Caco-2 (cell line): ENCODE results near the gene HEPACAM. TPM values are rescaled to one million over a fixed set of nuclear protein-coding genes. Genes with fewer than 3 reads are reported as not detected.

ENCODE experiments used
- BruUV-seq: library from RNA; stranded (reverse); fragments of 400-500 nt; replicated peaks from 2 replicates; lab custom pipeline; 2021; lab: Mats Ljungman, UMichigan
- CTCF ChIA-PET: fragments of 300-600 bp; sonication (Branson Sonifier 250); formaldehyde crosslinking; loops from one replicate; lab custom pipeline; 2022; ENCODE audit warnings: antibody characterized with exemption; lab: Charles Lee
- POLR2A ChIA-PET: fragments of 300-600 bp; sonication (Branson Sonifier 250); formaldehyde crosslinking; loops from one replicate; lab custom pipeline; 2022; ENCODE audit warnings: antibody characterized with exemption; lab: Charles Lee
- DNase-seq, 2 experiments: peaks; one replicate each; pipeline versions ENCODE4 v3.0.0 to v3.0.0-alpha.2; 2020 to 2022
- H3K27me3 ChIP-seq: replicated peaks from 2 replicates; pipeline ENCODE4 v1.6.0; 2011; ENCODE audit warnings: low read length; ENCODE audit not compliant: control insufficient read depth, insufficient read depth
- H3K36me3 ChIP-seq: 2 replicates; pipeline ENCODE4 v1.5.1; 2011; ENCODE audit warnings: low read length; ENCODE audit not compliant: control insufficient read depth, insufficient read depth
- H3K4me1 ChIP-seq: fragments of 250-450 bp; sonication (Bioruptor Pico); 2 replicates; pipeline ENCODE4 v1.5.1; 2020; ENCODE audit warnings: mild to moderate bottlenecking
- H3K4me3 ChIP-seq: 2 replicates; pipeline ENCODE4 v1.5.1; 2011; ENCODE audit warnings: low read depth, mild to moderate bottlenecking, control low read depth, low read length
- H3K9me3 ChIP-seq: fragments of 250-450 bp; sonication (Bioruptor Pico); 2 replicates; pipeline ENCODE4 v1.5.1; 2020; ENCODE audit warnings: mild to moderate bottlenecking, moderate library complexity
- H3K27ac Mint-ChIP-seq: one replicate; pipeline ENCODE4 v1.8.0; 2022; ENCODE audit warnings: mixed read lengths; ENCODE audit not compliant: unreplicated experiment
- H3K27me3 Mint-ChIP-seq: one replicate; pipeline ENCODE4 v1.8.0; 2022; ENCODE audit warnings: mixed read lengths; ENCODE audit not compliant: insufficient read depth, unreplicated experiment
- H3K36me3 Mint-ChIP-seq: one replicate; pipeline ENCODE4 v1.8.0; 2022; ENCODE audit warnings: mild to moderate bottlenecking, mixed read lengths; ENCODE audit not compliant: insufficient read depth, unreplicated experiment
- H3K4me1 Mint-ChIP-seq: one replicate; pipeline ENCODE4 v1.8.0; 2022; ENCODE audit warnings: low read depth, mixed read lengths; ENCODE audit not compliant: unreplicated experiment
- H3K4me3 Mint-ChIP-seq: one replicate; pipeline ENCODE4 v1.8.0; 2022; ENCODE audit warnings: mild to moderate bottlenecking, moderate library complexity, mixed read lengths; ENCODE audit not compliant: unreplicated experiment
- H3K9me3 Mint-ChIP-seq: one replicate; pipeline ENCODE4 v1.8.0; 2022; ENCODE audit warnings: mixed read lengths; ENCODE audit not compliant: unreplicated experiment
- CTCF ChIP-seq, 2 experiments: fragments of 200-600 bp in 1 of 2; IDR thresholded peaks; 1 replicate in 1 of 2; 2 replicates in 1 of 2; pipeline versions ENCODE4 v1.5.1 to v1.8.0; 2011 to 2022; ENCODE audit warnings: antibody characterized with exemption in 1 of 2, control low read depth in 1 of 2, inconsistent platforms in 1 of 2, low read depth in 1 of 2, low read length in 1 of 2, mild to moderate bottlenecking in 1 of 2, moderate library complexity in 1 of 2; ENCODE audit not compliant: insufficient read depth in 1 of 2, severe bottlenecking in 1 of 2, unreplicated experiment in 1 of 2
- intact Hi-C: fragments of 100-400 bp; cut with micrococcal nuclease; formaldehyde crosslinking; loops from one replicate; pipeline ENCODE4 v1.10.0; 2022; ENCODE audit not compliant: unreplicated experiment
- total RNA-seq: library from RNA; stranded (reverse); gene quantifications from 2 replicates; pipeline ENCODE4 v1.2.3, GENCODE V29; 2022

Gene HEPACAM
- total RNA-seq, 1 experiment from 2014 or later: 0.11 TPM

- Mint-ChIP-seq H3K4me3 (no peak overlapping the region), H3K4me1 (no peaks in the 10 kb centered on the region), H3K27me3 (peaks cover 13% of the 10 kb centered on the region), H3K9me3 (no peaks in the 10 kb centered on the region), H3K27ac (no peak overlapping the region), H3K36me3 (no peaks in the 10 kb centered on the region)
- CTCF ChIA-PET: no interaction called here
- peak in 1 of 2 experiments; percentile 49 for TF ChIP-seq CTCF (IDR thresholded peaks at IDR 0.05; ENCODE audit: insufficient read depth in 1 of 2, low read depth in 1 of 2, low read length in 1 of 2, severe bottlenecking in 1 of 2, unreplicated experiment in 1 of 2)
- H3K9me3 ChIP-seq: no peaks in the 10 kb centered on the region
- no peak overlapping the region for H3K4me3 ChIP-seq
- peak in 1 of 2 experiments; percentile 39 for DNase-seq
- no peaks in the 10 kb centered on the region for H3K4me1 ChIP-seq
- POLR2A ChIA-PET: no interaction called here
- peaks cover 6% of the 10 kb centered on the region for H3K27me3 ChIP-seq
- intact Hi-C loops: no loop called here
- no peaks in the 10 kb centered on the region for H3K36me3 ChIP-seq
- BruUV-seq: no TSS peak
Measured at GRCh38 chr11:124899383-124900145, 36.3 kb downstream of the HEPACAM start.

- Mint-ChIP-seq H3K4me3 (no peak overlapping the region), H3K4me1 (no peaks in the 10 kb centered on the region), H3K36me3 (no peaks in the 10 kb centered on the region), H3K27me3 (peaks cover 13% of the 10 kb centered on the region), H3K27ac (no peak overlapping the region), H3K9me3 (no peaks in the 10 kb centered on the region)
- Histone ChIP-seq H3K4me3 (no peak overlapping the region), H3K36me3 (no peaks in the 10 kb centered on the region), H3K9me3 (no peaks in the 10 kb centered on the region), H3K27me3 (peaks cover 6% of the 10 kb centered on the region), H3K4me1 (no peaks in the 10 kb centered on the region)
- ChIA-PET CTCF (interaction anchor here (0.6 to 1.4 kb wide), 2 partner anchors 22 to 37 kb away, joined by 5 to 7 read pairs; no protein-coding TSS in a partner anchor), POLR2A (no interaction called here)
- no TSS peak for BruUV-seq
- DNase-seq: peak in 1 of 2 experiments; percentile 21
- TF ChIP-seq CTCF (IDR thresholded peaks at IDR 0.05; ENCODE audit: insufficient read depth in 1 of 2, low read depth in 1 of 2, low read length in 1 of 2, severe bottlenecking in 1 of 2, unreplicated experiment in 1 of 2): no peak
- intact Hi-C loops: no loop called here
Measured at GRCh38 chr11:124898711-124899110, 37.1 kb downstream of the HEPACAM start.

GRCh38 chr11:124898263-124898680 is 37.6 kb downstream of the HEPACAM start:
- DNase-seq: peak in 1 of 2 experiments; percentile 25
- H3K27me3 Mint-ChIP-seq: peaks cover 14% of the 10 kb centered on the region
- H3K4me1 Mint-ChIP-seq: no peaks in the 10 kb centered on the region
- no peaks in the 10 kb centered on the region for H3K36me3 ChIP-seq
- no peak overlapping the region for H3K4me3 Mint-ChIP-seq
- H3K4me1 ChIP-seq: no peaks in the 10 kb centered on the region
- no peak overlapping the region for H3K4me3 ChIP-seq
- H3K27ac Mint-ChIP-seq: no peak overlapping the region
- no TSS peak for BruUV-seq
- POLR2A ChIA-PET: no interaction called here
- intact Hi-C loops: no loop called here
- TF ChIP-seq CTCF (IDR thresholded peaks at IDR 0.05; ENCODE audit: insufficient read depth in 1 of 2, low read depth in 1 of 2, low read length in 1 of 2, severe bottlenecking in 1 of 2, unreplicated experiment in 1 of 2): no peak
- H3K36me3 Mint-ChIP-seq: no peaks in the 10 kb centered on the region
- H3K27me3 ChIP-seq: peaks cover 6% of the 10 kb centered on the region
- no peaks in the 10 kb centered on the region for H3K9me3 Mint-ChIP-seq
- H3K9me3 ChIP-seq: no peaks in the 10 kb centered on the region
- CTCF ChIA-PET: interaction anchor here (1.4 kb wide), 1 partner anchor 22 kb away, joined by 5 read pairs; no protein-coding TSS in a partner anchor
